ENCODE measurements around the gene APC2. TPM values are rescaled to one million over a fixed set of nuclear protein-coding genes. Genes with fewer than 3 reads are reported as not detected.

APC2 gene
- total and polyA plus RNA-seq, 7 donors, result 0.01 to 0.06 (median 0.04) TPM; not detected in 1

DNA sequence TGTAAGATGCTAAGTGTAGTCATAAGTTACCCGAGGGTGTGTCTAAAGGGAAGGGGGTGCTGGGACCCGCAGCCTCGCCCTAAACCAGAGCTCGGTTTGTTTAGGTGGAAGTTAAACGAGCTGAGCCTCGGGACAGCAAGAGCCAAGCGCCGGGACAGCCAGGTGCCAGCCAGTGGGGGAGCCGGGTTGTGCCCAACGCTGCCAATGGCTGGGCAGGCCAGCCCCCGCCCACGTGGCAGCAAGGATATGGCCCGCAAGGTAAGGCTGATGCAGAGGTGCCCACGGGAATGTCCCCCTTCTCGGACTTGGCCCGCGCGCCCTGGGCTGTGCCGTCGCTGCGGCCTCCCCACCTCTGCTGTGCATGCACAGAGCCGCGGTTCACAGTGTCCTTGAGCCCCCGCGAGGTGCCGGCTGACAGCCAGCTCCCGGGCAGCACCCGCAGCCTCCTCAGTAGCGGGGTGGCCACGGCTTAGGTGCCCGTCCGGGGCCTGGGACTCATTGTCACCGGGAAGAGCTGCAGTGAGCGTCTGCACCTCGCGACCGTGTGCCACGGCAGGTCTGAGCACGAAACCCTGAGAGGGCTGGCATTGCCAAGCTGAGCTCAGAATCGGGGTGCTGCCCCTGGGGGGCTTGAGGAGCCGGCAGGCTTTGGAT, 21.1 kb upstream of the APC2 start:
- H3K4me1 ChIP-seq, result no peaks in the 10 kb centered on the region
- H3K4me3 ChIP-seq, result no peak overlapping the region
- DNase-seq (no peak), ATAC-seq (no peak)
- H3K27ac ChIP-seq, result no peak overlapping the region
- H3K27me3 ChIP-seq (ENCODE audit: insufficient read depth in 3 of 3, low read length in 2 of 3), result no peaks in the 10 kb centered on the region
- intact Hi-C loops (cut with DNase I), result no loop called here
- peaks cover 10 to 98% of the 10 kb centered on the region in 2 donors for H3K36me3 ChIP-seq (ENCODE audit: insufficient read depth in 1 of 2, low read depth in 1 of 2)
- TF ChIP-seq, protein P1, sequence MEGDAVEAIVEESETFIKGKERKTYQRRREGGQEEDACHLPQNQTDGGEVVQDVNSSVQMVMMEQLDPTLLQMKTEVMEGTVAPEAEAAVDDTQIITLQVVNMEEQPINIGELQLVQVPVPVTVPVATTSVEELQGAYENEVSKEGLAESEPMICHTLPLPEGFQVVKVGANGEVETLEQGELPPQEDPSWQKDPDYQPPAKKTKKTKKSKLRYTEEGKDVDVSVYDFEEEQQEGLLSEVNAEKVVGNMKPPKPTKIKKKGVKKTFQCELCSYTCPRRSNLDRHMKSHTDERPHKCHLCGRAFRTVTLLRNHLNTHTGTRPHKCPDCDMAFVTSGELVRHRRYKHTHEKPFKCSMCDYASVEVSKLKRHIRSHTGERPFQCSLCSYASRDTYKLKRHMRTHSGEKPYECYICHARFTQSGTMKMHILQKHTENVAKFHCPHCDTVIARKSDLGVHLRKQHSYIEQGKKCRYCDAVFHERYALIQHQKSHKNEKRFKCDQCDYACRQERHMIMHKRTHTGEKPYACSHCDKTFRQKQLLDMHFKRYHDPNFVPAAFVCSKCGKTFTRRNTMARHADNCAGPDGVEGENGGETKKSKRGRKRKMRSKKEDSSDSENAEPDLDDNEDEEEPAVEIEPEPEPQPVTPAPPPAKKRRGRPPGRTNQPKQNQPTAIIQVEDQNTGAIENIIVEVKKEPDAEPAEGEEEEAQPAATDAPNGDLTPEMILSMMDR (IDR thresholded peaks at IDR 0.05), result no peak
- no peaks in the 10 kb centered on the region for H3K9me3 ChIP-seq
- WGBS, 3 donors, result 86 to 90% (median 87%) methylated on average over 41 of the region's 41 CpGs

GRCh38 chr19:1429750-1430149, 20.2 kb upstream of the APC2 start:
- no peak for DNase-seq
- peaks cover 14 to 100% of the 10 kb centered on the region in 2 donors for H3K36me3 ChIP-seq (ENCODE audit: insufficient read depth in 1 of 2, low read depth in 1 of 2)
- 75 to 80% (median 79%) methylated on average over 12 to 14 of the region's 14 CpGs for WGBS, 3 donors
- intact Hi-C loops (cut with DNase I), result no loop called here
- TF ChIP-seq, protein P1 (IDR thresholded peaks at IDR 0.05), result no peak
- ATAC-seq, result no peak
- no peak overlapping the region for H3K4me3 ChIP-seq
- H3K9me3 ChIP-seq, result no peaks in the 10 kb centered on the region
- no peaks in the 10 kb centered on the region for H3K4me1 ChIP-seq
- H3K27me3 ChIP-seq (ENCODE audit: insufficient read depth in 3 of 3, low read length in 2 of 3), result no peaks in the 10 kb centered on the region
- H3K27ac ChIP-seq, result no peak overlapping the region

DNA sequence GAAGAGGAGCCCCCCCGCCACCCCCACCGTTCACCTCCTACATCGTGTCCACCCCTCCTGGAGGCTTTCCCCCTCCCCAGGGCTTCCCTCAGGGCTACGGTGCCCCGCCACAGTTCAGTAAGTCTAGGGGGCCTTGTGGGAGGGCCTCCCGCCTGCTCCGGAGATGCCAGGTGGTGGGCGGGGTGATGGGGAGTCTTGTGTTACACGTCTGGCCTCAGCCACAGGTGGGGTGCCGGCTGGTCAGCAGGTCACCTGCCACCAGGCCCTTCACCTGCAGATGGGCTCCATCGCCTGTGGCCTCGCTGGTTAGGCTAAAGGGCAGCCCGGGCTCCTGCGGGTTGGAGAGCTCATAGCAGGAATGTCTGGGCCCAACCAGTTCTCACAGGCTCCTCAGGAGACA, 19.7 kb upstream of the APC2 start:
- Histone ChIP-seq H3K4me1 (no peaks in the 10 kb centered on the region), H3K27me3 (ENCODE audit: insufficient read depth in 3 of 3, low read length in 2 of 3) (no peaks in the 10 kb centered on the region), H3K27ac (no peak overlapping the region), H3K4me3 (no peak overlapping the region), H3K36me3 (ENCODE audit: insufficient read depth in 1 of 2, low read depth in 1 of 2) (peaks cover 14 to 100% of the 10 kb centered on the region in 2 donors), H3K9me3 (no peaks in the 10 kb centered on the region)
- ATAC-seq (no peak), DNase-seq (no peak)
- intact Hi-C loops (cut with DNase I), result no loop called here
- TF ChIP-seq, protein P1 (IDR thresholded peaks at IDR 0.05), result no peak
- 81 to 86% (median 81%) methylated on average over 12 to 14 of the region's 14 CpGs for WGBS, 3 donors

- ATAC-seq, result no peak
- Histone ChIP-seq H3K4me3 (no peak overlapping the region), H3K9me3 (no peaks in the 10 kb centered on the region), H3K4me1 (peaks cover 8% of the 10 kb centered on the region), H3K27me3 (ENCODE audit: insufficient read depth in 3 of 3, low read length in 2 of 3) (no peaks in the 10 kb centered on the region), H3K36me3 (ENCODE audit: insufficient read depth in 1 of 2, low read depth in 1 of 2) (peaks cover 10 to 89% of the 10 kb centered on the region in 2 donors), H3K27ac (no peak overlapping the region)
- intact Hi-C loops (cut with DNase I), result no loop called here
- WGBS, 3 donors, result 86 to 91% (median 88%) methylated on average over 24 of the region's 24 CpGs
- TF ChIP-seq, protein P1 (IDR thresholded peaks at IDR 0.05), result no peak
- DNase-seq, result no peak
These were observed 18.0 kb upstream of the APC2 start for GRCh38 chr19:1431759-1432506.
